ENCODE data around the gene RNASEH2B.

RNASEH2B gene

DNA sequence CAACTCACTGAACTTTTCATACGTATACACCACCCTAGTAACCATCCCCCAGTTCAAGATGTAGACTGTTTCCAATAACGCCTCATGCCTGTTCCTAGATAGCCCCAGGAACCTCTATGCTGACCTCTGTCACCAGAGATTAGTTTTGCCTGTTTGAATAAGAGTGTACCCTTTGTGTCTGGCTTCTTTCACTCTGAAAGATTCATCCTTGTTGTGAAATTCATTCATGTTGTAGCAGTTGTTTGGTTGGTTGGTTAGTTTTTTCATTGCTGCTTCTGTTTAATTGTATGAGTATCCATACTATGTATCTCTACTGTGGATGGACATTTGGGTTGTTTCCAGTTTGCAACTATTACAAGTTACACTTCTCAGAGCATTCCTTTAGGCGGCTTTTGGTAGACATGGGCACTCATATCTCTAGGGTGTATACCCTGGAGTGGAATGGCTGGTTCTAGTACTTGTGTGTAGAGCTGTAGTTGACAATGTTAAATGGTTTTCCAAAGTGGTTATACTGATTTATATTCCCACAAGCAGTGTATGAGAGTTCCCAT lies 1.6 kb downstream of the RNASEH2B start:
- Histone ChIP-seq H3K4me3 (ENCODE audit: low read depth in 1 of 2, low read length in 2 of 2) (peak overlapping the region; percentile 25 to 66), H3K4me2 (ENCODE audit: insufficient read depth, low read length) (peak overlapping the region; percentile 61), H3K27ac (ENCODE audit: low read length) (peak overlapping the region; percentile 99), H3K27me3 (ENCODE audit: insufficient read depth, low read length, poor library complexity) (no peaks in the 10 kb centered on the region), H3K4me1 (ENCODE audit: insufficient read depth, low read length) (peaks cover 65% of the 10 kb centered on the region), H3K9me3 (ENCODE audit: insufficient read depth, low read length, severe bottlenecking) (no peaks in the 10 kb centered on the region), H3K36me3 (ENCODE audit: insufficient read depth, low read length) (peaks cover 33% of the 10 kb centered on the region), H4K20me1 (ENCODE audit: insufficient read depth, low read length) (peaks cover 15% of the 10 kb centered on the region), H3K9ac (ENCODE audit: low read depth, low read length) (peak overlapping the region; percentile 82), H2AFZ (ENCODE audit: low read depth, low read length) (no peak overlapping the region), H3K79me2 (ENCODE audit: insufficient read depth, low read length) (peaks cover 71% of the 10 kb centered on the region)
- DNase-seq (peak; percentile 40), ATAC-seq (ENCODE audit: insufficient read depth, low read depth) (peak; percentile 21)
- TF ChIP-seq, protein P1, sequence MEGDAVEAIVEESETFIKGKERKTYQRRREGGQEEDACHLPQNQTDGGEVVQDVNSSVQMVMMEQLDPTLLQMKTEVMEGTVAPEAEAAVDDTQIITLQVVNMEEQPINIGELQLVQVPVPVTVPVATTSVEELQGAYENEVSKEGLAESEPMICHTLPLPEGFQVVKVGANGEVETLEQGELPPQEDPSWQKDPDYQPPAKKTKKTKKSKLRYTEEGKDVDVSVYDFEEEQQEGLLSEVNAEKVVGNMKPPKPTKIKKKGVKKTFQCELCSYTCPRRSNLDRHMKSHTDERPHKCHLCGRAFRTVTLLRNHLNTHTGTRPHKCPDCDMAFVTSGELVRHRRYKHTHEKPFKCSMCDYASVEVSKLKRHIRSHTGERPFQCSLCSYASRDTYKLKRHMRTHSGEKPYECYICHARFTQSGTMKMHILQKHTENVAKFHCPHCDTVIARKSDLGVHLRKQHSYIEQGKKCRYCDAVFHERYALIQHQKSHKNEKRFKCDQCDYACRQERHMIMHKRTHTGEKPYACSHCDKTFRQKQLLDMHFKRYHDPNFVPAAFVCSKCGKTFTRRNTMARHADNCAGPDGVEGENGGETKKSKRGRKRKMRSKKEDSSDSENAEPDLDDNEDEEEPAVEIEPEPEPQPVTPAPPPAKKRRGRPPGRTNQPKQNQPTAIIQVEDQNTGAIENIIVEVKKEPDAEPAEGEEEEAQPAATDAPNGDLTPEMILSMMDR (IDR thresholded peaks at IDR 0.05; ENCODE audit: borderline replicate concordance, extremely low read depth, low read length, poor library complexity, severe bottlenecking) = no peak
- TF ChIP-seq EZH2 (IDR thresholded peaks at IDR 0.05; ENCODE audit: borderline replicate concordance, low read depth, low read length, severe bottlenecking) = no peak

DNA sequence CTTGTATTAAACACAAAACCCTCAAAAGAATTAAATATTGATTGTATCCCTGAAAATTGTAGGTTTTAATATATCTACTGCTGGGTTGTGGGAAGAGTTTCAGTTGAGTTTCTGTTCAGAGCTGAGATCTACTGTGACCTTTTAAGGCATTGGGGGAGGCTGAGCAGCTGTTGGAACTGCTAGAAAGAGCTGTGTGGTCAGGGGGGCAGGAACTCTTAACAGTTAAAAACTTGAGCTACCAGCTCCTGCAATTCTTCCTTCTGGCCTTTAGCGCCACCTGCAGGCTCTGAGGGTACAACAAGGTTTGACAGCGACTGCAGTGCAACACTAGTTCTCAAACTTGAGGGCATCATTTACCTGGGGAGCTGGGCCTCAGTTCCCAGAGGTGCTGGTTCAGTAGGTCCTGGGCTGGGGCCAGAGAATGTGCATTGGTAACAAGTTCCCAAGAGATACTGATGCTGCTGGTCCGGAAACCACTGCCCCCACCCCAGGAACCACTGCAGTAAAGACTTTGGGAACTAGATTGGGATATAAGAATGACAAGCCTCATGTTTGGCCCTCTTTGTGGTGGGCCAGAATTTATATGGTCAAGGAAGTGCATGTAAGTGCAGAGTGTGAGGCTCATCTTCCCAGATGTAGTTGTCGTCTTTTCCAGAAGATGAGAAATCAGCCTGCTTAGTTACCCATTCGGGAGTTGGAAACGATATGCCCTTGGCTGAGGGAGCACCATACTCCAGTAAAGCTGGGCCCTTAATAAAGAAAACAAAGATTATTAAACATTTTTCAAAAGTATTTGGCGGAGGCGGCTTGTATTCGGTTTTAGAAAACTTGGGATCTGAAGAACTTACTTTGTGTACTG lies 2.6 kb downstream of the RNASEH2B start:
- Histone ChIP-seq H3K27me3 (ENCODE audit: insufficient read depth, low read length, poor library complexity) (no peaks in the 10 kb centered on the region), H3K4me3 (ENCODE audit: low read depth in 1 of 2, low read length in 2 of 2) (peak overlapping the region; percentile 25 to 66), H3K4me2 (ENCODE audit: insufficient read depth, low read length) (peak overlapping the region; percentile 61), H3K9me3 (ENCODE audit: insufficient read depth, low read length, severe bottlenecking) (no peaks in the 10 kb centered on the region), H3K4me1 (ENCODE audit: insufficient read depth, low read length) (peaks cover 75% of the 10 kb centered on the region), H3K79me2 (ENCODE audit: insufficient read depth, low read length) (peaks cover 81% of the 10 kb centered on the region), H3K9ac (ENCODE audit: low read depth, low read length) (peak overlapping the region; percentile 82), H2AFZ (ENCODE audit: low read depth, low read length) (no peak overlapping the region), H4K20me1 (ENCODE audit: insufficient read depth, low read length) (peaks cover 20% of the 10 kb centered on the region), H3K27ac (ENCODE audit: low read length) (peak overlapping the region; percentile 99), H3K36me3 (ENCODE audit: insufficient read depth, low read length) (peaks cover 36% of the 10 kb centered on the region)
- peak; percentile 98 for DNase-seq
- TF ChIP-seq, protein P1 (IDR thresholded peaks at IDR 0.05; ENCODE audit: borderline replicate concordance, extremely low read depth, low read length, poor library complexity, severe bottlenecking) = peak; percentile 97
- no peak for TF ChIP-seq EZH2 (IDR thresholded peaks at IDR 0.05; ENCODE audit: borderline replicate concordance, low read depth, low read length, severe bottlenecking)
- ATAC-seq (ENCODE audit: insufficient read depth, low read depth) = peak; percentile 68

DNA sequence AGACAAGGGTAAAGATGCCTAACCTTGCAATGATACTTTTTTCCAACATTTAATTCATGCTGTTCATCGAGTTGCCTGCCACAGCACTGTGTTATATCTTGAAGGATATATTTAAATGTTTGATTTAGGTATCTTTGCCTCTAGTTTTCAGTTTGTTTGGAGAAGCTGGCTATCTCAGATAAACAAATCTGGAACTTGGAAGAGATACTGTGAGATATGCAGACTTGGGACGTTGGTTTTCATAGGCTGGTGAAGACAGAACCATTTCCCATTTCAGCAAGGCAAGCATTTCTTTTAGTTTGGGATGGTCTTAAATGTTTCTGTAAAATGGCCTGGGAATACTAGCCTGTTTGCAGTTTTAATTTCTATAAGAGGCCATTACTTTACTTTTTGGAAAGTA lies 3.3 kb downstream of the RNASEH2B start:
- Histone ChIP-seq H3K79me2 (ENCODE audit: insufficient read depth, low read length) (peaks cover 88% of the 10 kb centered on the region), H3K9ac (ENCODE audit: low read depth, low read length) (peak overlapping the region; percentile 82), H3K36me3 (ENCODE audit: insufficient read depth, low read length) (peaks cover 43% of the 10 kb centered on the region), H3K4me2 (ENCODE audit: insufficient read depth, low read length) (peak overlapping the region; percentile 61), H2AFZ (ENCODE audit: low read depth, low read length) (no peak overlapping the region), H3K4me1 (ENCODE audit: insufficient read depth, low read length) (peaks cover 75% of the 10 kb centered on the region), H3K27ac (ENCODE audit: low read length) (peak overlapping the region; percentile 99), H4K20me1 (ENCODE audit: insufficient read depth, low read length) (peaks cover 26% of the 10 kb centered on the region), H3K4me3 (ENCODE audit: low read depth in 1 of 2, low read length in 2 of 2) (peak overlapping the region in 1 of 2 experiments; percentile 56; a peak in 3 of 4 replicates), H3K9me3 (ENCODE audit: insufficient read depth, low read length, severe bottlenecking) (peaks cover 5% of the 10 kb centered on the region), H3K27me3 (ENCODE audit: insufficient read depth, low read length, poor library complexity) (no peaks in the 10 kb centered on the region)
- DNase-seq (no peak), ATAC-seq (ENCODE audit: insufficient read depth, low read depth) (no peak)
- no peak for TF ChIP-seq EZH2 (IDR thresholded peaks at IDR 0.05; ENCODE audit: borderline replicate concordance, low read depth, low read length, severe bottlenecking)
- TF ChIP-seq, protein P1 (IDR thresholded peaks at IDR 0.05; ENCODE audit: borderline replicate concordance, extremely low read depth, low read length, poor library complexity, severe bottlenecking) = no peak

All from DND-41 (cell line).